GM19467 (cell line): ENCODE measurements around the gene RTN4RL2.
A peak's percentile ranks its signal among the peaks of the same experiment; 100 is the strongest.
"Not testable (repeated sequence)": the region's sequence is repeated elsewhere in the genome, so short reads cannot be mapped to it uniquely, and the experiment has no call there.

ENCODE experiments used
- ATAC-seq: cut with Tn5 transposase; IDR thresholded peaks from one replicate; pipeline ENCODE4 v1.9.1; 2021; ENCODE audit warnings: mild to moderate bottlenecking, moderate library complexity; ENCODE audit not compliant: unreplicated experiment

The RTN4RL2 gene

GRCh38 chr11:57432149-57432561 lies 28.2 kb upstream of the RTN4RL2 start:
- ATAC-seq = no peak

GRCh38 chr11:57432714-57433163 lies 27.6 kb upstream of the RTN4RL2 start:
- no peak for ATAC-seq

DNA sequence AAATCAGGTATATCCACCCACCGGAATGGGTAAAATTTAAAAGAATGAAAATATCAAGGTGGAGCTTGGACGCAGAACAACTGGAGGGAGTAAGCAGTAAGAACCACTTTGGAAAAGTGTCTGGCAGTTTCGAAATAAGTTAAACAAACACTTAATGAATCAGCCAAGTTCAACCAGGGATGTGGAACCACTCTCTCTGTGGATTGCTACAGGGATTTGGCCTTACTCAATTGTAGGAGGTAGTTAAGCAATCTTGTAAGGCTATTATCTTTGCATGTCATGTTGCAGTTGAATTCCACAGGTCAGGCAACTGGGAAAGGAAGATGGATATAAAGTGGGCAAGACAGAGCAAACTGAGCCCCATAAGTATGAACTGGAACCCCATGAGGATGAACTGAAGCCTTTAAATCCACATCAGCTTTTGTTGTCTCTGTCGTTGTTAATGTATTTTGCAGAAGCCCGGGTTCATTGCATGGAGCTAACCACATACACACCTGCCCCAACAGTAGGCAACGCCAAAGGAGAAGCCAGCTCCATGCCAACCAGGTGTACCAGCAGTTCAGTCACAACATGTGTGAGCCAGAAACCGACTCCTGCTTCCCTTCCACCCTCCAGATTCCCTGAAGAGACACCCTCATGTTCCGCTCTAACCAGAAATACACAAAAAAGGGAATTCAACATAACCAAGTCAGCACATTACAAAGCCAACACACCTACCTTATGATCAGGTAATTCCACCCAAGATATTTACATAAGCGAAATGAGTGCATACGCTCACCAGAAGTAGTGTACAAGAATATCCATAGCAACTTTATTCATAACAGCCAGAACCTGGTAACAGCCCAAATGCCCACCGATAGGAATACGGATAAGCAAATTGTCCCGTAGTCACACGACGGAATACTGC lies 25.4 kb upstream of the RTN4RL2 start:
- ATAC-seq = no peak

DNA sequence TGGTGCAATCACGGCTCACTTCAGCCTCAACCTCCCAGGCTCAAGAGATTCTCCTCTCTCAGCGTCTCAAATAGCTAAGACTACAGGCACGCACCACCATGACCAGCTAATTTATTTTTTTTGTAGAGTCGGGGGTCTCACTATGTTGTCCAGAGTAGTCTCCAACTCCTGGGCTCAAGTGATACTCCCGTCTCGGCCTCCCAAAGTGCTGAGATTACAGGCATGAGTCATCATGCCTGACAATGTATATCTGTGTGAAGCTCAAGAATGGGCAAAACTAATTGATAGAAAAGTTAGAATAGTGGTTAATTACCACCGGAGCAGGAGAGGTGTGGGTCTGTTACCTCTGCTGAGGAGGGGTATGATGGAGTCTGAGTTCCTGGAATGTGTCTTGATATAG lies 24.3 kb upstream of the RTN4RL2 start:
- no peak for ATAC-seq

DNA sequence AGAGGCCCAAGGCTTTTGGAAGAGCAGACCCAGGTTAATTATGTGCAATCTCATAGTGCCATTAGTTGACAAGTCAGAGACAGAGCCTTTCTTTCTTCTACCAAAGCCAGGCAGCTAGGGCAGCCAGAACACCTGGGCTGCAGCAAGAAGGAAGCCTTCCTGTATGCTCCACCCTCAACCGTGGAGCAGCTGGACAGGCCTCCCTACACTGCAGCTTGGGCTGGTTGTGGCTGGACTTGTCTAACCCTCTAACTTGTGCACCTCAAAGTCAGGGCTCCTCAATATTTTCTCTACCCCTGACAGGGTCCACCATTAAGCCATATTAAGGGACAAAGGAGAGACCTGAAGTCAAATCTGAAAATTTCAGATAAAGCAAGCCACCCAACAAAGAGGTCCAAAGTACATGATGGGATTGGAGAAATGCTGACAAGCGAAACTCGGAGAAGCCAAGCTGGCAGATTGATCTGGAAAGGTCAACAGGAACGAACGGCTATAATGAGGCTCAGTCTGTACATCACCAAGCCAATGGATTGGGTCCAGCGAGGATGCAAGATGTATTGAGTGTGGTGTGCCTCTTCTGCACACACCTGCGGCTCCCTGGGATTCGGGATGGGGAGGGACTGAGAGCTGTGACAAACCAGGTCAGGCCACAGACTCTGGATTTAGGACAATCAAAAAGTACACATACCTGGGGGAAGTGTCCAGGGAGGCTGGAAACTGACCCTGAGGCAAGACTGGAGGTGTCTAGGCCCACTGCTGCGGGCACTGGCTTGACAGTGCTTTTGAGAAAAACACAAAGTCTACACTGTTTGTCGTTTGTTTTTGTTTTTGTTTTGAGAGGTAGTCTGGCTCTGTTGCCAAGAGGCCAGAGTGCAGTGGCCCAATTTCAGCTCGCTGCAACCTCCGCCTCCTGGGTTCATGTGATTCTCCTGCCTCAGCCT lies 21.7 kb upstream of the RTN4RL2 start:
- ATAC-seq = no peak

- ATAC-seq = no peak
Observed at GRCh38 chr11:57439786-57440185, 20.5 kb upstream of the RTN4RL2 start.

GRCh38 chr11:57440744-57441414 lies 19.4 kb upstream of the RTN4RL2 start:
- ATAC-seq = no peak

DNA sequence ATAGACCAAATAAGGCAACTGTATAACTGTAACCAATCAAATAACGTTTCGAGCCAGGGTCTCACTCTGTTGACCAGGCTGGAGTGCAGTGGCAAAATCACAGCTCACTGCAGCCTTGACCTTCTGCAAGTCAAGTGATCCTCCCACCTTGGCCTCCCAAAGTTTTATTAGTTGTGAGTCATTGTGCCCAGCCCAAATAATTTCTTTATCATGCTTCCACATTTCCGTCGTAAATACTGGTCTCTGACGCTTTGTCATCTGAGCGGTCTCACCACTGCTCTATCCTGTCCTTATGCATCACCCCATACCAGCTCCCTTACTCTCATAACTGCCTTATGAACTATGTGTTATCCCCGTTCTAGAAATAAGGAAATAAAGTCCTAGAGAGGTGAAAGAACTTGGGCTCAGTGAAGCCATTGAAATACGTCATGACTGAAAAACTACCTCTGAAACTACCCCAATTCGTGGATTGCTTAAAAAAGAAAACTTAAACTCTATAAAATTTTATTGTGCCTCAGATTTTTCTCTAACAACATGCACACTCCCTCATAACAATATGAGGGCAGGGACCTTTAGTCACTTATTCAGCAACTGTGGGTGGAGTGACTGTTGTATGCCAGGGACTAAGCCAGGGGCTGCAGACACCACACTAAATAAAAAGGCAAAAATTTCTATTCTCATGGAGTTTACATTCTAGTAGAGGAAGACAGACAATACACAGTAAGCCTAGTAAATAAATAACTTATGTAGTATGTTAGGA lies 15.8 kb upstream of the RTN4RL2 start:
- no peak for ATAC-seq

DNA sequence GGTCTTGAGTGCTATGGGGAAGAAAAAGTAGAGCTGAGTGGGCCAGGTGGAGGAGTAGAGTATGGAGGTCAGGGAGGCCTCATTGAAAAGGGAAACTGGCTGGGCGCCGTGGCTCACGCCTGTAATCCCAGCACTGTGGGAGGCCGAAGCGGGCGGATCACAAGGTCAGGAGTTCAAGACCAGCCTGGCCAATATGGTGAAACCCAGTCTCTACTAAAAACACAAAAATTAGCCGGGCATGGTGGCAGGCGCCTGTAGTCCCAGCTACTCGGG lies 15.3 kb upstream of the RTN4RL2 start:
- not testable (repeated sequence) for ATAC-seq

- ATAC-seq = no peak
Observed at GRCh38 chr11:57446055-57446454, 14.3 kb upstream of the RTN4RL2 start.

DNA sequence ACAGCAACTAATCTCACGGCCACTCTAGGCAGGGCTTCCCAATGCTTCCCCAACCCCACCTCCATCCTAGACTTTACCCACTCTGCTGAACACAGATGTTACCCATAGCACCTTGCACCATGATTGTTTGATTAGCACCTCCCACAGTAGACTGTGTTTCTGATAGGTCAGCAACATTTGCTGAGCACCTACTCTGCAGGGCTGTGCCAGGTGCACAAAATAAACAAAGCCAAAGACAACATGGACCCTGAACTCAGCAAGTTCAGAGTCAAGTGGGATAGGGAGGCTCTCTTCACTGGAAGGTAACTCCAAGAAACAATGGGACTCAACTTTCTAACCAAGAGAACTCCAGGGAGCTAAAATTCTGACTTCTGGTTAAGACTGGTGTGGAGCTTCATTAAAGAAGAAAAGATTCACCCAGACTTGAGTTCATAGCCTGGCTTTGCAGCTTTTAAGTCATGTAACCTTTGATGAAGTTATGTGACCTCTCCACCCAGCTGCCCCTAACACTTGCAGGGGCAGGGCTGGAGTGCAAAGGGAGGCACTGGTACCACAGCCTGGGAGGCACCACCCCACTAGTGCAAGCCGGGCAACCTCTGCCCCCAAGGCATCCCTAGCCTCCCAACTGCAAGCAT lies 6.7 kb upstream of the RTN4RL2 start:
- no peak for ATAC-seq

- peak; percentile 64 for ATAC-seq
Observed at GRCh38 chr11:57456960-57457642, 3.2 kb upstream of the RTN4RL2 start.

GRCh38 chr11:57457643-57458023 lies 2.7 kb upstream of the RTN4RL2 start:
- ATAC-seq = peak; percentile 27

- no peak for ATAC-seq
Observed at GRCh38 chr11:57458060-57458409, 2.3 kb upstream of the RTN4RL2 start.

DNA sequence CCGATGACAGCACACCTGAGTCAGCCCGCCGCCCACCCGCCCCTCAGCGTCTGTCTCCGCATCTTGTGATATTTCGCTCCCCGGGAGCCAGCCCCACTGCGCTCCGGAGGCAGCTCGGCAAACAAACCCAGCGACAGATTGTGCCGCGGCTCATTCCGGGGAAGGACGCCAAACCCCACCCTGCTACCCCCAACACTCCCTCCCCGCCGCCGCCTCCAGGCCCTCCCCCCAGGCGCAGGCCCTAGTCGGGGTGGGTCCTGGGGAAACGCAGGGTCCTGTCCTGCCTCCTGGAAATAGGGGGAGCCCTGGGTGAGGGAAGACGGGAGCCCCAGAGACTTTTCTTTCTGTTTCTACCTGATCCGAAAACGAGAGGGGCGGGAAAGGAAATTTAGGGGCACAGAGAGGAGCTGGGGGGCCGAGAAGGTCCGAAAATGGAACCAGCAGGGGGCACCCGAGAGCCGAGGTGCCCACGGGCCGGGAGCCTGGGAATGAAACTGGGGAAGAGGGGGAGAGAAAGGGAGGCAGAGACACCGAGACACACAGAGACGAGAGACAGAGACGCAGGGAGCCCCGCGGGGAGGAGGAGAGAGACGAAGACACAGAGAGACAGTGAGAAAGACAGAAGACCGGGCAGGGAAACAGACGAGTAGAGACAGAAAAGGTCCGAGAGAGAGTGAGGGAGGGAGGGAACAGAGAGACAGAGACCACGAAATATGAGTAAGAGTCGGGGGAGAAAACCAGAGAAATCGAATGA lies 1.7 kb upstream of the RTN4RL2 start:
- no peak for ATAC-seq

DNA sequence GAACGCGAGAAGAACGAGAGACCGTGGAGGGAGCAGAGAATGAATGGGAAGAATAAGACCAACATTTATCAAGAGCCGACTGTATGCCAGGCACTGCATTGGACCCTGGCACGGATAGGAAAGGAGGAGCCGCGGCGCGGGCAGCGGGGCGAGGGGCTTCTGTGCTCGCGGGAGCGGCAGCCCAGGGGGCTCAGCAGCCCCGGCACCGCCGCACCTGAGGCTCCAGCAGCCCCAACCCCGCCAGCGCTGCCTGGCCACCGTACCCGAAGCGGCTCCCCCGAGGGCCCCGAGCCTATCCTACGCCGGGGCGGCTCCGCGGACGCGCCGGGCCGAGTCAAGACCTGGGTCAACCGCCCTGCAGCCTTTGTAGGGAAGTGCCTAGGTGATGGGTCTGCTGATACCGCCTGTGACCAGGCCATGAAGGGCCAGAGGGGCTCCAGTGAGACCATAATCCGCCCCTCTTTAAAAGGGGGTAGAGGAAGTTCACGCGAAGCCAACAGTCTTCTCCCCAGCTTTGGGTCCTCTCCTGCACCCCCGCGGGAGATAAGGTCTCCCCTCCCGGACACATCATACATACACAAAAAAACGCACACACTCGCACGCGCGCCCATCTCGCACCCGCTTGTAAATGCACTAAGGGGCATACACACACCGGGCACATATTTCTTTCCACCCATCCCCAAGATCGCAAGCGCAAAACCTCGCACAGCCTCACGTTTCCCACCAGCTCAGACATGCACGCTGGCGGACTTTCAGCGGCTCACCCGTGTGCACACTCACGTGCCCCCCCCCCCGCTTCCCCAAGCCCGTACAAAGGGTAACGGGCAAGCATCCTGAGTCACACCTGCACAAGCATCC lies 935 bp upstream of the RTN4RL2 start:
- no peak for ATAC-seq

GRCh38 chr11:57460758-57461749 lies 726 bp downstream of the RTN4RL2 start:
- ATAC-seq = no peak
